Dermis blood vessel endothelial cell (primary cell): ENCODE measurements around the gene AGR2. TPM values are rescaled to one million over a fixed set of nuclear protein-coding genes. Genes with fewer than 3 reads are reported as not detected.
"Not testable (repeated sequence)": the region's sequence is repeated elsewhere in the genome, so short reads cannot be mapped to it uniquely, and the experiment has no call there.

Experiments used
- DNase-seq: peaks from one replicate; pipeline ENCODE4 v3.0.0; 2010
- total RNA-seq: library from RNA; depleted of rRNA; stranded (reverse); fragments of >200 nt; gene quantifications from 2 replicates; pipeline ENCODE4 v1.2.3, GENCODE V29; 2014

The AGR2 gene
- total RNA-seq, 1 donor from 2014 or later = 0.51 TPM

DNA sequence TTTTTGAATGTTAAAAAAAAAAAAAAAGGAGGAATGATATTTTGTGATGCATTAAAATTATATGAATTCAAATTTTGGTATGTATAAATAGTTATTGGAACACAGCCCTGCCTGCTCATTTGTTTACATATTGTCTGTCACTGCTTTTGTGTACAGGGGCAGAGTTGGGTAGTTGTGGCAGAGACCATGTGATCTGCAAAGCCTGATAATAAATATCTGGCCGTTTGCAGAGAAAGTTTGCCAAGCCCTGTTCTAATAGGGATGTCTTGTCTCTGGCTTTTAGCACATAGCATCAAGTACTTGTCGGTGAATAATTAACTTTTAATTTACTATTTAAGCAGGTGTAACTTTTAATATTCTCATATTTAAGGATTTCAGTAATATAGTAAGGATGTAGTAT lies 31.5 kb downstream of the AGR2 start:
- no peak for DNase-seq

GRCh38 chr7:16770657-16771329 lies 34.0 kb downstream of the AGR2 start:
- DNase-seq = no peak

GRCh38 chr7:16769994-16770393 lies 34.8 kb downstream of the AGR2 start:
- DNase-seq = not testable (repeated sequence)

DNA sequence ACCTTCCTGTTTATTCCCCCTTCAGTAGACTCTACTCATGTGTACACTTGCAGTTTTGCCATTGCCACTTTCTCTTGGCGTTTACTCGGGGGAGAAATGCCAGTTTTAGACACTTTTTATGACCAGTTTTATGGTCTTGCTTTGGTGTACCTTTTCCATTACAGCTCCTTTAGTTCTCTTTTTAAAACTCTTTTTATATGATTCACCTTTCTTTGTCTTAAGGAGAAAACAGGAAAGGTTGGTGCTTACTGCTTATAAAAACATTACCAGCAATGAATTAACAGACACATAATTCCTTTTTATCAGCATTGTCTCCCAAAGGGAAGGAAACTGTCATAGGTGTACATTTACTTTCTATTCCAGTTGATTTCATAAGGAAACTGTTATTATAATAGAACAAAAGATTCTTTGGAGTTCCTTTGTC lies 39.4 kb downstream of the AGR2 start:
- DNase-seq = peak; percentile 72

DNA sequence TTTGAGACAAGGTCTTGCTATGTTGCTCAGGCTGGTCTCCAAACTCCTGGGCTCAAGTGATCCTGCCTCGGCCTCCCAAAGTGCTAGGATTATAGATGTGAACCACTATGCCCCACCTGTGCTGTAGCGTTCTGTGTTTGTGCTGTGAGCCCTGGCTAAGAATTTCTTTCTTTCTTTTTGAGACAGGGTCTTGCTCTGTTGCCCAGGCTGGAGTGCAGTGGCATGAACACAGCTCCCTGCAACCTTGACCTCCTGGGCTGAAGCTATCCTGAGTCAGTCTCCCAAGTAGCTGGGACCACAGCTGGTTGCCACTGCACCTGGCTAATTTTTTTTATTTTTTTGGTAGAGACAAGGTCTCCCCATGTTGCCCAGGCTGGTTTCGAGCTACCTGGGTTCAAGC lies 39.9 kb downstream of the AGR2 start:
- DNase-seq = no peak

GRCh38 chr7:16762177-16762576 lies 42.6 kb downstream of the AGR2 start:
- no peak for DNase-seq

GRCh38 chr7:16759840-16760239 lies 45.0 kb downstream of the AGR2 start:
- no peak for DNase-seq

DNA sequence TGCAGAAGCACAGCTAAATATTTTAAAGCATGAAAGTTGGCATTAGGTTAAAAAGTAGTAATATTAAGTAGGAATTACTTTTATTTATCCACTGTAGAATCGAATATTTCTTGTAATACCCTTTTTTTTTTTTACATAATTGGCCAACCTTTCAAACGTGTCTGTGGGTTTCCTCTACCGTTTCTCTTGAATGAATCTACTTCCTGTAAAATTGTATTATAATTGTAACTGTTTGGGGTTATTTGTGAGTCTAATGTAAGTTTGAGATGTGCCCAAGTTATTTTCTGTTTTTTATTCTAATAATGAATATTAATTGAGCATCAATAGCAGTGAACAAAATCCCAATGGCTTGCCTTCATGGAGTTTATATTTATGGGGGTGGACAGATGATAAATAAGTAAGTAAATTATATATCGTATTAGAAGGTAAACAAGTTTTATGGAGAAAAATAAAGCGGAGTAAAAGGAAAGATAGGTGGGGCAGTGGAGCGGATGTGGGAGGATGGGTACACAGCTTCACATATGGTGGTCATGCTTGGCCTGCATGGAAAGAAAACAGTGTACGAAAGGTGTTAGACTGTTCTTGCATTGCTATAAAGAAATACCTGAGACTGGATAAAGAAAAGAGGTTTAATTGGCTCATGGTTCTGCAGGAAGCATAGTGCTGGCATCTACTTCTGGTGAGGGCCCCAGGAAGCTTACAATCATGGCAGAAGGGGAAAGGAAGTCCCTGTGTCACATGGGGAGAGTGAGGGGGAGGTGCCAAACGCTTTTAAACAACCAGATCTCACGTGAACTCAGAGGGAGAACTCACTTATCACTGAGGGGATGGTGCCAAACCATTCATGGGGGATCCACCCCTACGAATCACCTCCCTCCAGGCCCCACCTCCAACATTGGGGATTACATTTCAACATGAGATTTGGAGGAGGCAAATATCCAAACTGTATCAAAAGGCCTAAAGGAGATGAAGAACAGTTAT lies 45.9 kb downstream of the AGR2 start:
- no peak for DNase-seq

GRCh38 chr7:16758036-16758435 lies 46.8 kb downstream of the AGR2 start:
- no peak for DNase-seq

- DNase-seq = no peak
Observed at GRCh38 chr7:16755397-16755796, 49.4 kb downstream of the AGR2 start.

- no peak for DNase-seq
Observed at GRCh38 chr7:16754856-16755317, 49.9 kb downstream of the AGR2 start.

DNA sequence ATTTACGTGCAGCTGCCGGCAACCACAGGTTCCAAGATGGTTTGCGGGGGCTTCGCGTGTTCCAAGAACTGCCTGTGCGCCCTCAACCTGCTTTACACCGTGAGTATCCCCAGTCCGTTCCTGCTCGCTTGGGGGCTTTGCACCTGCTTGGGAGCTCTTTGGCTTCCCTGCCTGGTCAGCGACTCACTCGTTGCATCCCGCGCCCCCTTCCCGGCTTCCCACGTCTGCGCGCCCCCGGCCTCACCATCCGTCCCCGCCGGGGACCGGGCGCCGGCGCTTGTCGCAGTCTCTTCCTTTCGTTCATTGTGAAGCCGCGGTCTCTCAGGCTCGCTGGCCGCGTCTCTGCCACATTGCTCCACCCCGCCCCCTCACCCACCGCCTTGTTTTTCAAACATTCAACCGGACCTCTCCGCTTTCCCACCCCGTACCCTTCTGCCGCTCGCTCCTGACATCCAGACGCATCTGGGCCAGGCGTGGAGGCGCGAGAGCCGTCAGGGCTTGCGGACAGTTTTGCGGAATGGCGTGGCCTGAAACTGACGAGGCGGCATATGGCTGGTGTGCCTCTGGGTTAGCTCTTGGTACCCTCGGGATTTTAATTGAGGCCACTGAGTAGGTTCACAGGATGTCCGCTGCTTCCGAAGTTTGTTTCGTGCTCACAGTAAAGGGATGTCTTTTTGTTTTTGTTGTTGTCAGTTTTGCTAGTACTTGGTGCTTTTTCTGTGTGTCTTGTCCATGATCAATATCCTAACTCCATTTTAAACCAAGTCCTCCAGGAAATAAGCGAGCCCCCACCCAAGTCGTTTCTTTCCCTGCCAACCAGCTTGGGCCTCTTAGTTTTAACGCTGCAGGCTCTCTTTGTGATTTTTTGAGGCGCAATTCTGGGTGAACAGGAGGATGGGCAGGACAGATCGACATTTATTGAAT lies 50.6 kb downstream of the AGR2 start:
- DNase-seq = peak; percentile 50

DNA sequence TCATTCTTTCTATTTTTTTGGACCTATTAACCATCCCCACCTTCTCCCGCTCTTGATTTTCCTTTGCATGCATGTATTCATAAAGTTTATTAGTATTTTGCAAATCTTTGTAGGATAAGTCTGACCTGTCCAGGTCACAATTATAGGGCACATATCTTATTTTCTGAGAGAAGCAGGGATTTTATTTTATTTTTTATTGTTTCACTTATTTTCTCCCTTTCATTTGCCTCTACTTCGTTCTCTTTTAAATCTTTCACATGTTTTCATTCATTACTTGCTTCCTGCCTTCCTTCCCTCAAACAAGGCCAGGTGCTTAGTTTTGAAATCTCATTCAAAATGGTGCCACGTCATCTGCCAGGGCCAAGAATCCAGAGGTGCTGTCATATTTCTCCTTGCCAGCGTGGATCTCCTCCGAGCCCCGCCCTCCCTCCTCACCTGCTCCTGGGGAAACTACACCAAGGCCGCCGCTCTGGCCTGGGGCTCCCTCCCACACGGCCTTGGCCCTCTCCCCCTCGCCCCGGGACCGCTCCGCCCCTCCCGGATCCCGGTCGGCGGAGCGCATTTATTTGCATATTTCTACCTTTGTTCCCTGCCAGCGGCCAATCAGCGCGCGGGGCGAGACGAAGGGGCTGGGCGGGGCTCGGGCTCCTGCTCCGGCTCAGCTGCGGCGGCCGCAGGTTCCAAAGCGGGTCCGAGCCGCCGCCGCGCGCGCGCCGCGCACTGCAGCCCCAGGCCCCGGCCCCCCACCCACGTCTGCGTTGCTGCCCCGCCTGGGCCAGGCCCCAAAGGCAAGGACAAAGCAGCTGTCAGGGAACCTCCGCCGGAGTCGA lies 51.5 kb downstream of the AGR2 start, which contains the start of gene TSPAN13:
Gene TSPAN13 (plus strand): TSS at position 654 of the 830 bp plus-strand sequence. CDS start 213 bp downstream, outside the sequence.
- peak; percentile 82 for DNase-seq

DNA sequence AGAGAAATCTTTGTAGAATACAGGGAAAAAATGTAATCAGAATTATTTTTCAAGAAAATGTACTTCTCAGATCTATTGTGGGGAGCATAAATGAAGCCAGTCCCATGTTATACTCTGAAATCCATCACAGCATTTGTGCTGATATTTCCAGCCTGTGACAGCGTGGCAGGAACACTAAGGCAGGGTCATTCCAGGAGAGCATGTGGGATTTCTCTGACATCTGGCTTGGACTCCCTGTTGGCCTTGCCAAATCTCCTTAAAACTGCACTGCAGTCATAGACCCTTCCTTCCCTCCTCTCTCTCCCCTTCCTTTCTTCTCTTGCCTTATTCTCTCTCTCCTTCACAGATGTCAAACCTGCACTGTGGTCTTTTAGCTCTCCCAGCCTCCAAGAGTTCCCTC lies 57.7 kb downstream of the AGR2 start:
- DNase-seq = no peak

- DNase-seq = no peak
Observed at GRCh38 chr7:16745645-16746044, 59.2 kb downstream of the AGR2 start.

DNA sequence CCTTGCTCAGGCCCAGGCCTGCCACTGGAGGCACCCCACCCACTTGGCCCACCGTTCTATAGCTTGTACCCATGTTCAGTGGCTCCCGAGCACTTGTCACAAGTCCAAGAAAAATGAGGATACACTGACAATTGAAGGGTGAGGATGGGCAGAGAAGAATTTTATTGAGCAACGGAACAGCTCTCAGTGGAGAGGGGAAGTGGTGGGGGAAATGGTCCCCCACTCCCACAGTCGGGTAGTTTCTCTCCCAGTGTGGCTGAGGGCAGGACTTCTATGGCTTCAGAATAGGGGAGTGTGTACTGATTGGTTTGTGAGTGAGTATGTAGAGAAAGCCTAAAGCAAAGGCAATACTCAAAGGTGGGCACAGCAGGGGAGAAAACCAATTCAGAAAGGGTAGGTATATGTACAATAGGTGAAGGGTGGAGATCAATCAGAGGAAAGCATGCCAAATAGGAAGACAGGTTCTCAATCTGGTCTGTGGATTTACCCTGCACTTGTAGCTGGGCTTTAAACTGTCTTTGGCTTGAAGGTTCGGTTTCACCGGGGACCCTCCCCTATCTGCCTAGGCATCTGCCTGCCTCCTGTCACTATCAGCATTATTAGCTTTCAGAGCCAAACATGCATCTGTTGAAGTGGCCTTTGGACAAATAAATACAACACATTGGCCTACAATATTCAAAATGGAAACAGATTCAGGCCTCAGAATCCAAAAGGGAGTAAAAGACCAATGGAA lies 60.1 kb downstream of the AGR2 start:
- no peak for DNase-seq

GRCh38 chr7:16743236-16743635 lies 61.6 kb downstream of the AGR2 start:
- peak; percentile 66 for DNase-seq

- no peak for DNase-seq
Observed at GRCh38 chr7:16742547-16742946, 62.3 kb downstream of the AGR2 start.
